K562 (cell line): ENCODE results near the gene FLRT1. TPM values are rescaled to one million over a fixed set of nuclear protein-coding genes. Genes with fewer than 3 reads are reported as not detected.
A peak's percentile ranks its signal among the peaks of the same experiment; 100 is the strongest.

Source experiments
- ATAC-seq: fragments of 200-7000 bp; cut with Tn5 transposase; 3 replicates; pipeline ENCODE4 v1.9.1; 2020; ENCODE audit warnings: moderate library complexity
- BruUV-seq: library from RNA; stranded (reverse); fragments of 400-500 nt; replicated peaks from 2 replicates; lab custom pipeline; 2021; lab: Mats Ljungman, UMichigan
- CTCF ChIA-PET: fragments of 300-600 bp; formaldehyde crosslinking; extraction: SDS; loops from one replicate; lab custom pipeline; 2021; ENCODE audit warnings: low intra/inter-chr PET ratio; lab: Yijun Ruan, JAX
- POLR2A ChIA-PET: fragments of 300-600, 350-650 bp; sonication (Branson Sonifier 250); formaldehyde crosslinking; extraction: SDS; loops from one replicate; lab custom pipeline; 2021; ENCODE audit warnings: antibody characterized with exemption, inconsistent platforms; lab: Yijun Ruan, JAX
- DNase-seq, 4 experiments: peaks; one replicate each; pipeline versions ENCODE4 v3.0.0 to v3.0.0-alpha.2; 2011 to 2018; ENCODE audit warnings: low spot score in 3 of 4, mixed read lengths in 3 of 4; ENCODE audit errors: extremely low read depth in 1 of 4
- FAIRE-seq: peaks from 2 replicates; lab custom pipeline; 2011; peaks lifted over from hg19 to GRCh38; lab: Jason Lieb, UNC
- H2AFZ ChIP-seq: 2 replicates; pipeline ENCODE4 v1.6.0; 2011; ENCODE audit warnings: low read depth, low read length, control low read depth, inconsistent platforms
- H3K27ac ChIP-seq: fragments of 200-600 bp; 3 replicates; pipeline ENCODE4 v1.8.0; 2011; ENCODE audit warnings: low read depth, mild to moderate bottlenecking, control low read depth, inconsistent platforms, low read length, moderate library complexity, mixed read lengths; ENCODE audit errors: extremely low read depth
- H3K27me3 ChIP-seq, 2 experiments: fragments of 300-600 bp in 1 of 2; 2 replicates in 1 of 2; 3 replicates in 1 of 2; pipeline versions ENCODE4 v1.6.0 to v1.8.0; 2011; ENCODE audit warnings: inconsistent platforms in 2 of 2, low read length in 2 of 2, mild to moderate bottlenecking in 1 of 2, mixed read lengths in 1 of 2, moderate library complexity in 1 of 2; ENCODE audit not compliant: control insufficient read depth in 2 of 2, insufficient read depth in 2 of 2
- H3K36me3 ChIP-seq: fragments of 300-600 bp; 3 replicates; pipeline ENCODE4 v1.8.0; 2011; ENCODE audit warnings: mild to moderate bottlenecking, low read length, inconsistent platforms; ENCODE audit not compliant: control insufficient read depth, insufficient read depth
- H3K4me1 ChIP-seq, 2 experiments: fragments of 200-600 bp in 1 of 2; replicated peaks in 1 of 2; 2 replicates in 1 of 2; 3 replicates in 1 of 2; pipeline versions ENCODE4 v1.5.1 to v1.8.0; 2011; ENCODE audit warnings: inconsistent platforms in 2 of 2, low read length in 2 of 2, mild to moderate bottlenecking in 1 of 2, mixed read lengths in 1 of 2, moderate library complexity in 1 of 2; ENCODE audit not compliant: control insufficient read depth in 2 of 2, insufficient read depth in 2 of 2
- H3K4me2 ChIP-seq: 2 replicates; pipeline ENCODE4 v1.6.1; 2011; ENCODE audit warnings: low read length, control low read depth, inconsistent platforms, mixed read lengths; ENCODE audit not compliant: insufficient read depth
- H3K4me3 ChIP-seq: fragments of 200-600 bp; sonication (generic), shearing (Covaris generic); 2 replicates; pipeline ENCODE4 v1.5.1; 2016; ENCODE audit warnings: control low read depth, inconsistent platforms
- H3K79me2 ChIP-seq: fragments of 200-600 bp; 3 replicates; pipeline ENCODE4 v1.8.0; 2011; ENCODE audit warnings: low read length, inconsistent platforms; ENCODE audit not compliant: control insufficient read depth, insufficient read depth
- H3K9ac ChIP-seq, 2 experiments: 2 replicates each; pipeline versions ENCODE4 v1.6.0 to v1.6.1; 2011; ENCODE audit warnings: low read depth in 2 of 2, low read length in 2 of 2, control low read depth in 1 of 2, inconsistent platforms in 1 of 2, mild to moderate bottlenecking in 1 of 2, mixed read lengths in 1 of 2; ENCODE audit not compliant: insufficient read depth in 1 of 2
- H3K9me1 ChIP-seq: one replicate; pipeline ENCODE4 v1.6.0; 2011; ENCODE audit warnings: inconsistent platforms, mild to moderate bottlenecking, low read length, moderate library complexity; ENCODE audit not compliant: control insufficient read depth, insufficient read depth
- H3K9me3 ChIP-seq: replicated peaks from 2 replicates; pipeline ENCODE4 v1.5.1; 2011; ENCODE audit warnings: low read depth, low read length, inconsistent platforms; ENCODE audit not compliant: control insufficient read depth, insufficient read depth
- H4K20me1 ChIP-seq: replicated peaks from 2 replicates; pipeline ENCODE4 v1.6.1; 2011; ENCODE audit warnings: low read length, inconsistent platforms, mixed read lengths; ENCODE audit not compliant: control insufficient read depth, insufficient read depth
- ETV5 ChIP-seq: sonication (generic); formaldehyde crosslinking; IDR thresholded peaks from 2 replicates; pipeline ENCODE4 v1.4.0; 2020; ENCODE audit warnings: low read depth, mild to moderate bottlenecking, missing genetic modification reagents
- GABPA ChIP-seq: fragments of 200-800 bp; sonication (Bioruptor generic); conservative IDR thresholded peaks from 2 replicates; pipeline ENCODE4 v1.6.1; 2016; ENCODE audit warnings: low read depth, missing genetic modification characterization, missing compliant biosample characterization
- KAT7 ChIP-seq: sonication (generic); formaldehyde crosslinking; IDR thresholded peaks from 2 replicates; pipeline ENCODE4 v1.8.0; 2022; ENCODE audit warnings: missing genetic modification reagents, mild to moderate bottlenecking, borderline replicate concordance
- MYNN ChIP-seq, 2 experiments: sonication (generic); formaldehyde crosslinking in 1 of 2; IDR thresholded peaks; 2 replicates each; pipeline versions ENCODE4 v1.5.0 to v1.6.1; 2016 to 2020; ENCODE audit warnings: antibody characterized with exemption in 1 of 2, missing genetic modification reagents in 1 of 2
- NR2F6 ChIP-seq: fragments of 450-650 bp; formaldehyde crosslinking; IDR thresholded peaks from 2 replicates; pipeline ENCODE4 v1.4.0; 2020; ENCODE audit warnings: mild to moderate bottlenecking
- SREBF2 ChIP-seq: sonication (generic); formaldehyde crosslinking; IDR thresholded peaks from 2 replicates; pipeline ENCODE4 v1.4.0; 2020; ENCODE audit warnings: mild to moderate bottlenecking, missing genetic modification reagents
- TAF9B ChIP-seq: fragments of 450-650 bp; IDR thresholded peaks from 2 replicates; pipeline ENCODE4 v1.6.1; 2018; ENCODE audit warnings: mild to moderate bottlenecking; ENCODE audit not compliant: partially characterized antibody
- ZBTB17 ChIP-seq: fragments of 450-650 bp; formaldehyde crosslinking; IDR thresholded peaks from 2 replicates; pipeline ENCODE4 v1.4.0; 2020; ENCODE audit warnings: mild to moderate bottlenecking
- ZBTB8A ChIP-seq: fragments of 450-650 bp; IDR thresholded peaks from 2 replicates; pipeline ENCODE4 v1.6.1; 2018; ENCODE audit warnings: mild to moderate bottlenecking, moderate library complexity; ENCODE audit not compliant: partially characterized antibody
- ZFP36 ChIP-seq: fragments of 150-350 bp; IDR thresholded peaks from 2 replicates; pipeline ENCODE4 v1.6.1; 2018; ENCODE audit warnings: low read length, low read depth; ENCODE audit not compliant: partially characterized antibody
- ZNF184 ChIP-seq: sonication (generic); formaldehyde crosslinking; IDR thresholded peaks from 2 replicates; pipeline ENCODE4 v1.5.0; 2020; ENCODE audit warnings: missing genetic modification reagents
- ZSCAN32 ChIP-seq: fragments of 450-650 bp; formaldehyde crosslinking; IDR thresholded peaks from 2 replicates; pipeline ENCODE4 v1.4.0; 2020; ENCODE audit warnings: mild to moderate bottlenecking, moderate library complexity
- WGBS: fragments of 100-300 bp; shearing (Covaris generic); methylation state at CpG from one replicate; pipeline ENCODE4 v1.1.6; 2016; ENCODE audit warnings: low coverage, mixed read lengths; ENCODE audit not compliant: insufficient coverage; ENCODE audit errors: missing lambda C conversion rate; 5-methylcytosine and 5-hydroxymethylcytosine counted together
- in situ Hi-C: fragments of 300-500 bp; cut with MboI; formaldehyde crosslinking; loops from 4 replicates; pipeline ENCODE4 v1.15.0; 2018; ENCODE audit warnings: inconsistent platforms, mixed read lengths
- intact Hi-C: fragments of 100-400 bp; cut with micrococcal nuclease; formaldehyde crosslinking; loops from 2 replicates; pipeline ENCODE4 v1.14.2; 2022
- polyA plus RNA-seq, 8 experiments: library from polyadenylated mRNA; depleted of rRNA in 4 of 8; stranded (reverse) in 5 of 8; unstranded in 3 of 8; fragments of >200 nt; fragmentation: Nextera tagmentation in 2 of 8; fragmentation: Illumina TruSeq in 1 of 8; extraction: Ambion mirVana in 2 of 8; extraction: Trizol in 1 of 8; gene quantifications; 2 replicates each; pipeline versions ENCODE4 v1.2.1 to v1.2.3, GENCODE V29; 2011 to 2014; ENCODE audit warnings: inconsistent platforms in 1 of 8, missing spikeins in 1 of 8
- total RNA-seq, 7 experiments: library from RNA; depleted of rRNA in 6 of 7; stranded (reverse); fragments of >200 nt in 6 of 7; fragmentation: Illumina TruSeq in 2 of 7; extraction: Trizol in 2 of 7; gene quantifications; 2 replicates each; pipeline versions ENCODE4 v1.2.1 to v1.2.3, GENCODE V29; 2011 to 2021; ENCODE audit warnings: low replicate concordance in 1 of 7
- TF ChIP-seq, protein P1 (sequence below): sonication (generic); formaldehyde crosslinking; IDR thresholded peaks from 2 replicates; pipeline ENCODE4 v1.8.0; 2022; ENCODE audit warnings: missing genetic modification reagents, mild to moderate bottlenecking, moderate library complexity, borderline replicate concordance
- TF ChIP-seq, protein P2 (sequence below), 2 experiments: fragments of 450-650 bp; IDR thresholded peaks; 2 replicates each; pipeline ENCODE4 v1.6.1; 2016

FLRT1 gene
- total and polyA plus RNA-seq, 9 of the 15 experiments (the other 6 are each of a cell fraction or from before 2014, with no cell fraction given) = not detected

DNA sequence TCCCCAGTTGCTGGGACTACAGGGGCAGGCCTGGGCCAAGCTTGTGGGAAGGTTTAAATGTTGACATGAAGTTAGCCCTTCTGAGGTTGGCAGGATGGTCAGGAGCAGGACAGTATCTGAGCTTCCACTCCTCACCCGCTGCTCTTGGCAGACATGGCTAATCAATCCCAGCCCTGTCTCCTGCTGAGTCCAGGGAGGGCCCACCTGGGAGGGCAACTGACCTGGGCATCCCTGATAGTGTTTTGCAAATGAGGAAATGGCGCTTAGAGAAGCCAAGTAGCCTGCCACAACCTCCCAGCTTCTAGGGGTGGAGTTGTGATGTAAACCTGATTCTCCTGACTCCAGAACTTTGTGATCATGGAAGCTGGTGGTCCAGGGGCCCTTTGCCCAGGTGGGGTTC, 16.7 kb downstream of the FLRT1 start:
- DNase-seq = no peak
- intact Hi-C loops (no loop called here), in situ Hi-C loops (no loop called here)
- H3K79me2 ChIP-seq = no peaks in the 10 kb centered on the region
- FAIRE-seq = no peak
- peaks cover 0 to 42% of the 10 kb centered on the region in 2 experiments; a peak in 2 of 5 replicates for H3K4me1 ChIP-seq
- no peak overlapping the region for H3K4me2 ChIP-seq
- TF ChIP-seq ZBTB17 (CRISPR knock-in tag) (0 out of 2 replicates have a peak, but pooled peaks have one; percentile 54), ETV5 (CRISPR knock-in tag) (no peak), ZBTB8A (no peak)
- POLR2A ChIA-PET = no interaction called here
- WGBS = 49% methylated on average over 2 of the region's 2 CpGs
- H3K9me1 ChIP-seq = no peaks in the 10 kb centered on the region
- CTCF ChIA-PET = no interaction called here
- no peak overlapping the region for H2AFZ ChIP-seq
- no peaks in the 10 kb centered on the region for H3K27me3 ChIP-seq
- H3K27ac ChIP-seq = no peak overlapping the region
- H3K36me3 ChIP-seq = no peaks in the 10 kb centered on the region
- peaks cover 64% of the 10 kb centered on the region for H4K20me1 ChIP-seq
- H3K9me3 ChIP-seq = no peaks in the 10 kb centered on the region
- no peak overlapping the region; a peak in 1 of 4 replicates for H3K9ac ChIP-seq
- no peak for ATAC-seq
- BruUV-seq = no TSS peak
- no peak overlapping the region for H3K4me3 ChIP-seq

DNA sequence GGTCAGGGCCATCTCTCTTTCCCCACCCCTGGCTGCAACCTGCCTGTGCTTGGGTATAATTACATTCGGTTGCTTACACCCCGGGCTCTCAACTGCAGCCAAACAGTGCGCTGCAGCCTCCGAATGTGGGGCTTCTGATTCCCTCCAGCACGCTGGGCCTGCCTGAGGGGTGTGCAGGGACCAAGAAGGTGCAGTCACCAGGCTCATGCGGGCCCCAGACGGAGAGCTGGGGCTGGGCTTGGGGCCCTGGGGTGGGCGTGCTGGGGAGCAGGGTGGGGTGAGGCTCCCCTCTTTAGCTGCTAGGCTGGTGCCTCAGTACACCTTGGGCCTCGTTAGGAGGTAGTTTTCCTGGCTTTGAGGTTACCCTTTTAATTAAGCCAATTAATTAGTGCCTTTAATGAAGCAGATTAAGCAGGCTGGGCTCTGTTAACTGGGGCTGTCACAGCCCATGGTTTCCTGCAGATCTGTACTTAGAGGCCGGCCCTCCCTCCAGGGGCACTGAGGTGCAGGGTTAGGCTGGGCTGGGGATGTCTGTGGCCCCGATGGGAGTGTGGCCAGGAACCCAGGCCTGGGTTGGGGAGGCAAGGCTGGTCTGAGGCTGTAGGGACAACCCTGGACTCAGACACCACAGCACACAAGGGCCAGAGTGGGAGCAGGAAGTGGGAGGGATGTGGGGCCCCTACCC, 17.3 kb downstream of the FLRT1 start:
- POLR2A ChIA-PET = no interaction called here
- BruUV-seq = no TSS peak
- H3K9ac ChIP-seq = no peak overlapping the region; a peak in 2 of 4 replicates
- H2AFZ ChIP-seq = no peak overlapping the region
- no peak overlapping the region for H3K27ac ChIP-seq
- DNase-seq (no peak), FAIRE-seq (no peak), ATAC-seq (no peak)
- intact Hi-C loops = no loop called here
- H3K4me1 ChIP-seq = peaks cover 0 to 38% of the 10 kb centered on the region in 2 experiments; a peak in 2 of 5 replicates
- H3K4me2 ChIP-seq = no peak overlapping the region
- no peaks in the 10 kb centered on the region for H3K36me3 ChIP-seq
- H3K79me2 ChIP-seq = no peaks in the 10 kb centered on the region
- no peaks in the 10 kb centered on the region for H3K27me3 ChIP-seq
- H3K9me1 ChIP-seq = no peaks in the 10 kb centered on the region
- in situ Hi-C loops = no loop called here
- no peak overlapping the region for H3K4me3 ChIP-seq
- CTCF ChIA-PET = no interaction called here
- 54% methylated on average over 11 of the region's 11 CpGs for WGBS
- no peaks in the 10 kb centered on the region for H3K9me3 ChIP-seq
- H4K20me1 ChIP-seq = peaks cover 67% of the 10 kb centered on the region
- TF ChIP-seq NR2F6 = no peak
- TF ChIP-seq GABPA (tag) = no peak
- TF ChIP-seq KAT7 = no peak
- TF ChIP-seq ZFP36 = no peak
- TF ChIP-seq MYNN (IDR thresholded peaks at IDR 0.05) = no peak
- no peak for TF ChIP-seq MYNN (CRISPR knock-in tag; IDR thresholded peaks at IDR 0.05)
- TF ChIP-seq, protein P1, sequence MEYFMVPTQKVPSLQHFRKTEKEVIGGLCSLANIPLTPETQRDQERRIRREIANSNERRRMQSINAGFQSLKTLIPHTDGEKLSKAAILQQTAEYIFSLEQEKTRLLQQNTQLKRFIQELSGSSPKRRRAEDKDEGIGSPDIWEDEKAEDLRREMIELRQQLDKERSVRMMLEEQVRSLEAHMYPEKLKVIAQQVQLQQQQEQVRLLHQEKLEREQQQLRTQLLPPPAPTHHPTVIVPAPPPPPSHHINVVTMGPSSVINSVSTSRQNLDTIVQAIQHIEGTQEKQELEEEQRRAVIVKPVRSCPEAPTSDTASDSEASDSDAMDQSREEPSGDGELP (CRISPR knock-in tag) = no peak
- TF ChIP-seq ZNF184 (CRISPR knock-in tag) = no peak
- TF ChIP-seq SREBF2 = no peak
- no peak for TF ChIP-seq TAF9B
- no peak for TF ChIP-seq ZSCAN32
- TF ChIP-seq, protein P2, sequence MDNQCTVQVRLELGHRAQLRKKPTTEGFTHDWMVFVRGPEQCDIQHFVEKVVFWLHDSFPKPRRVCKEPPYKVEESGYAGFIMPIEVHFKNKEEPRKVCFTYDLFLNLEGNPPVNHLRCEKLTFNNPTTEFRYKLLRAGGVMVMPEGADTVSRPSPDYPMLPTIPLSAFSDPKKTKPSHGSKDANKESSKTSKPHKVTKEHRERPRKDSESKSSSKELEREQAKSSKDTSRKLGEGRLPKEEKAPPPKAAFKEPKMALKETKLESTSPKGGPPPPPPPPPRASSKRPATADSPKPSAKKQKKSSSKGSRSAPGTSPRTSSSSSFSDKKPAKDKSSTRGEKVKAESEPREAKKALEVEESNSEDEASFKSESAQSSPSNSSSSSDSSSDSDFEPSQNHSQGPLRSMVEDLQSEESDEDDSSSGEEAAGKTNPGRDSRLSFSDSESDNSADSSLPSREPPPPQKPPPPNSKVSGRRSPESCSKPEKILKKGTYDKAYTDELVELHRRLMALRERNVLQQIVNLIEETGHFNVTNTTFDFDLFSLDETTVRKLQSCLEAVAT (IDR thresholded peaks at IDR 0.05) = no peak
